Progenitor cell of endocrine pancreas (in vitro differentiated cells): ENCODE results near the gene HAPLN2. TPM values are rescaled to one million over a fixed set of nuclear protein-coding genes. Genes with fewer than 3 reads are reported as not detected.

Experiments
- DNase-seq: peaks from one replicate; pipeline ENCODE4 v3.0.0; 2021; ENCODE audit warnings: low spot score; ENCODE audit not compliant: unreplicated experiment
- H3K27ac Mint-ChIP-seq: 2 replicates; pipeline ENCODE4 v1.8.0; 2021; ENCODE audit warnings: mild to moderate bottlenecking, moderate library complexity, mixed read lengths
- H3K27me3 Mint-ChIP-seq: 2 replicates; pipeline ENCODE4 v1.8.0; 2021; ENCODE audit warnings: mixed read lengths
- H3K36me3 Mint-ChIP-seq: 2 replicates; pipeline ENCODE4 v1.8.0; 2022; ENCODE audit warnings: mixed read lengths; ENCODE audit not compliant: insufficient read depth
- H3K4me1 Mint-ChIP-seq: 2 replicates; pipeline ENCODE4 v1.8.0; 2021; ENCODE audit warnings: low read depth, mixed read lengths
- H3K4me3 Mint-ChIP-seq: 2 replicates; pipeline ENCODE4 v1.8.0; 2021; ENCODE audit warnings: low read depth, mild to moderate bottlenecking, moderate library complexity, mixed read lengths
- H3K9me3 Mint-ChIP-seq: 2 replicates; pipeline ENCODE4 v1.8.0; 2021; ENCODE audit warnings: low read depth, mixed read lengths
- CTCF ChIP-seq: fragments of 200-600 bp; sonication (generic); IDR thresholded peaks from one replicate; pipeline ENCODE4 v1.5.0; 2021; ENCODE audit warnings: antibody characterized with exemption, mild to moderate bottlenecking; ENCODE audit not compliant: unreplicated experiment
- total RNA-seq: library from RNA; stranded (reverse); gene quantifications from 2 replicates; pipeline ENCODE4 v1.2.1, GENCODE V29; 2021

HAPLN2 gene
- total RNA-seq, 1 donor from 2014 or later, result 0.38 TPM

- no peak for DNase-seq
- no peak overlapping the region for H3K27ac Mint-ChIP-seq
- H3K27me3 Mint-ChIP-seq, result peaks cover 19% of the 10 kb centered on the region
- no peak for TF ChIP-seq CTCF
- H3K36me3 Mint-ChIP-seq, result no peaks in the 10 kb centered on the region
- H3K9me3 Mint-ChIP-seq, result no peaks in the 10 kb centered on the region
- H3K4me3 Mint-ChIP-seq, result no peak overlapping the region
- peaks cover 4% of the 10 kb centered on the region for H3K4me1 Mint-ChIP-seq
These were observed 41.7 kb upstream of the HAPLN2 start for GRCh38 chr1:156577550-156577949.

- H3K36me3 Mint-ChIP-seq, result no peaks in the 10 kb centered on the region
- no peak for TF ChIP-seq CTCF
- H3K9me3 Mint-ChIP-seq, result no peaks in the 10 kb centered on the region
- peaks cover 3% of the 10 kb centered on the region for H3K4me1 Mint-ChIP-seq
- DNase-seq, result no peak
- no peak overlapping the region for H3K4me3 Mint-ChIP-seq
- H3K27me3 Mint-ChIP-seq, result peaks cover 14% of the 10 kb centered on the region
- peak overlapping the region; percentile 9 for H3K27ac Mint-ChIP-seq
These were observed 41.2 kb upstream of the HAPLN2 start for GRCh38 chr1:156578055-156578454.

- Mint-ChIP-seq H3K27ac (no peak within 1 kb of the TSS), H3K27me3 (peaks cover 6% of the 10 kb centered on the region)
These were observed 39.7 kb upstream of the HAPLN2 start, which contains the start of gene TTC24 for GRCh38 chr1:156579472-156579871. Gene TTC24, plus strand, starts transcription at chr1:156579723. Its CDS starts 1,642 bp downstream, at chr1:156581365.

GRCh38 chr1:156581661-156582387, 37.4 kb upstream of the HAPLN2 start:
- H3K27ac Mint-ChIP-seq, result peak overlapping the region; percentile 45

More at GRCh38 chr1:156579472-156579871, 39.7 kb upstream of the HAPLN2 start, which contains the start of gene TTC24:
- Mint-ChIP-seq H3K4me1 (peaks cover 5% of the 10 kb centered on the region), H3K9me3 (no peaks in the 10 kb centered on the region), H3K4me3 (no peak within 1 kb of the TSS), H3K36me3 (no peaks in the 10 kb centered on the region)
- no peak for TF ChIP-seq CTCF
- DNase-seq, result no peak

More at GRCh38 chr1:156581661-156582387, 37.4 kb upstream of the HAPLN2 start:
- H3K9me3 Mint-ChIP-seq, result no peaks in the 10 kb centered on the region
- H3K4me3 Mint-ChIP-seq, result no peak overlapping the region
- H3K27me3 Mint-ChIP-seq, result peaks cover 11% of the 10 kb centered on the region
- DNase-seq, result no peak
- no peaks in the 10 kb centered on the region for H3K36me3 Mint-ChIP-seq
- no peak for TF ChIP-seq CTCF
- peaks cover 5% of the 10 kb centered on the region for H3K4me1 Mint-ChIP-seq
